Neural progenitor cell (in vitro differentiated cells): ENCODE results near the gene HMGB4. TPM values are rescaled to one million over a fixed set of nuclear protein-coding genes. Genes with fewer than 3 reads are reported as not detected.
A peak's percentile ranks its signal among the peaks of the same experiment; 100 is the strongest.

Source experiments
- DNase-seq: peaks from one replicate; pipeline ENCODE4 v3.0.0-alpha.2; 2016; ENCODE audit warnings: low spot score
- H2AFZ ChIP-seq: fragments of 200-600 bp; sonication (generic); replicated peaks from 2 replicates; pipeline ENCODE4 v1.6.1; 2016; ENCODE audit warnings: antibody characterized with exemption
- H3F3A ChIP-seq: fragments of 200-600 bp; sonication (generic); 2 replicates; pipeline ENCODE4 v1.6.1; 2016; ENCODE audit warnings: antibody characterized with exemption, low read depth
- H3K27ac ChIP-seq: fragments of 200-600 bp; sonication (generic); 2 replicates; pipeline ENCODE4 v1.5.1; 2016; ENCODE audit warnings: mild to moderate bottlenecking
- H3K27me3 ChIP-seq: fragments of 200-600 bp; sonication (generic); 2 replicates; pipeline ENCODE4 v1.6.1; 2016; ENCODE audit warnings: mild to moderate bottlenecking, moderate library complexity
- H3K36me3 ChIP-seq: fragments of 200-600 bp; sonication (generic); 2 replicates; pipeline ENCODE4 v1.5.1; 2016
- H3K4me1 ChIP-seq: fragments of 200-600 bp; sonication (generic); 2 replicates; pipeline ENCODE4 v1.6.1; 2016; ENCODE audit warnings: mixed run types
- H3K4me2 ChIP-seq: fragments of 200-600 bp; sonication (generic); 2 replicates; pipeline ENCODE4 v1.6.1; 2016
- H3K4me3 ChIP-seq: fragments of 200-600 bp; sonication (generic); 2 replicates; pipeline ENCODE4 v1.5.1; 2016
- H3K79me2 ChIP-seq: fragments of 200-600 bp; sonication (generic); 2 replicates; pipeline ENCODE4 v1.6.1; 2016; ENCODE audit warnings: low read depth
- H3K9ac ChIP-seq: fragments of 200-600 bp; sonication (generic); 2 replicates; pipeline ENCODE4 v1.6.1; 2016
- H3K9me3 ChIP-seq: fragments of 200-600 bp; sonication (generic); 2 replicates; pipeline ENCODE4 v1.5.1; 2016; ENCODE audit warnings: low read depth
- H4K20me1 ChIP-seq: fragments of 200-600 bp; sonication (generic); 2 replicates; pipeline ENCODE4 v1.6.1; 2016; ENCODE audit warnings: low read depth
- H3K27ac Mint-ChIP-seq: 3 replicates; pipeline ENCODE4 v1.8.0; 2021; ENCODE audit warnings: mixed read lengths
- H3K27me3 Mint-ChIP-seq: 2 replicates; pipeline ENCODE4 v1.8.0; 2022; ENCODE audit warnings: low read depth, mild to moderate bottlenecking, inconsistent platforms, moderate library complexity, mixed read lengths; ENCODE audit not compliant: insufficient read depth
- H3K36me3 Mint-ChIP-seq: 3 replicates; pipeline ENCODE4 v1.8.0; 2021; ENCODE audit warnings: mixed read lengths
- H3K4me1 Mint-ChIP-seq: 3 replicates; pipeline ENCODE4 v1.8.0; 2021; ENCODE audit warnings: mixed read lengths
- H3K4me3 Mint-ChIP-seq: 3 replicates; pipeline ENCODE4 v1.8.0; 2021; ENCODE audit warnings: mild to moderate bottlenecking, moderate library complexity, mixed read lengths
- H3K9me3 Mint-ChIP-seq: 3 replicates; pipeline ENCODE4 v1.8.0; 2020; ENCODE audit warnings: mixed read lengths
- CTCF ChIP-seq: fragments of 200-600 bp; sonication (generic); IDR thresholded peaks from 2 replicates; pipeline ENCODE4 v1.5.1; 2017; ENCODE audit warnings: antibody characterized with exemption, mild to moderate bottlenecking
- EZH2 ChIP-seq: fragments of 200-600 bp; sonication (generic); IDR thresholded peaks from 2 replicates; pipeline ENCODE4 v1.6.1; 2017; ENCODE audit warnings: antibody characterized with exemption, mild to moderate bottlenecking, moderate library complexity
- EZH2phosphoT487 ChIP-seq: fragments of 200-600 bp; sonication (generic); IDR thresholded peaks from 2 replicates; pipeline ENCODE4 v1.6.1; 2017; ENCODE audit warnings: antibody characterized with exemption
- total RNA-seq: library from RNA; depleted of rRNA; stranded (reverse); fragments of >200 nt; gene quantifications from 2 replicates; pipeline ENCODE4 v1.2.3, GENCODE V29; 2015; ENCODE audit warnings: low replicate concordance

Gene HMGB4
- total RNA-seq, 1 donor from 2014 or later, result not detected

- H3K9me3 ChIP-seq, result no peaks in the 10 kb centered on the region
- no peak for DNase-seq
- peaks cover 7% of the 10 kb centered on the region for H3F3A ChIP-seq
- peaks cover 4% of the 10 kb centered on the region for H3K4me1 Mint-ChIP-seq
- H3K36me3 Mint-ChIP-seq, result no peaks in the 10 kb centered on the region
- H3K27ac ChIP-seq, result no peak overlapping the region
- no peaks in the 10 kb centered on the region for H3K36me3 ChIP-seq
- H3K4me2 ChIP-seq, result no peak overlapping the region
- H3K4me3 Mint-ChIP-seq, result no peak overlapping the region
- H3K27ac Mint-ChIP-seq, result no peak overlapping the region
- H3K27me3 Mint-ChIP-seq, result peaks cover 6% of the 10 kb centered on the region
- peaks cover 5% of the 10 kb centered on the region for H3K9me3 Mint-ChIP-seq
- H3K4me1 ChIP-seq, result peaks cover 7% of the 10 kb centered on the region
- H3K9ac ChIP-seq, result no peak overlapping the region
- no peaks in the 10 kb centered on the region for H3K79me2 ChIP-seq
- no peak for TF ChIP-seq EZH2phosphoT487
- no peak for TF ChIP-seq EZH2
- no peak for TF ChIP-seq CTCF
- H3K4me3 ChIP-seq, result no peak overlapping the region
- no peak overlapping the region for H2AFZ ChIP-seq
- peaks cover 36% of the 10 kb centered on the region for H3K27me3 ChIP-seq
- H4K20me1 ChIP-seq, result peaks cover 4% of the 10 kb centered on the region
Measured at GRCh38 chr1:33866281-33866680, 2.4 kb downstream of the HMGB4 start.

DNA sequence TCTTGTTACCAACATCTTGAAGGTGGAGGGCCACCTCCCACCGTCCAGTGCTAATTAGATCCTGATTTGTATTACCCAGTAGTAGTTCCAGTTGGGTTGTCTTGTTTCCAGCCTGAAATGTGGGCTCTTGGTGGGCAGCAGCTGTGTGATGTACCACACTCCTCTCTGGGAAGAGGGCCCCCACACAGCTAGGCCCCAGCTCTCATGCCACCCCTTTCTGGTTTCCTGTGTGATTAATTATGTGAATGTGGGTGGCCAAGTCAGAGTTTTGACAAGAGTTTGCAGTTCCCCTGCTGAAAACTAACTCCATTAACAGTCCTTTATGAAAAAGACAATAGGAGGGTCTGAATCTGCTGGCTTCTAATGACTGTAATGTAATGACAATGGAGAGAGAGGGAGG, 3.8 kb downstream of the HMGB4 start:
- H3K4me3 Mint-ChIP-seq, result no peak overlapping the region
- peaks cover 6% of the 10 kb centered on the region for H3K27me3 Mint-ChIP-seq
- H3K4me1 Mint-ChIP-seq, result peaks cover 15% of the 10 kb centered on the region
- H3K4me2 ChIP-seq, result no peak overlapping the region
- H3K9me3 Mint-ChIP-seq, result peaks cover 9% of the 10 kb centered on the region
- TF ChIP-seq EZH2, result no peak
- TF ChIP-seq CTCF, result no peak
- TF ChIP-seq EZH2phosphoT487, result no peak
- no peak overlapping the region for H2AFZ ChIP-seq
- no peak overlapping the region for H3K4me3 ChIP-seq
- H3K36me3 Mint-ChIP-seq, result no peaks in the 10 kb centered on the region
- peaks cover 18% of the 10 kb centered on the region for H3F3A ChIP-seq
- H3K27ac ChIP-seq, result no peak overlapping the region
- H3K27ac Mint-ChIP-seq, result no peak overlapping the region
- H3K36me3 ChIP-seq, result no peaks in the 10 kb centered on the region
- peaks cover 14% of the 10 kb centered on the region for H3K4me1 ChIP-seq
- no peak overlapping the region for H3K9ac ChIP-seq
- H3K27me3 ChIP-seq, result peaks cover 44% of the 10 kb centered on the region
- H3K9me3 ChIP-seq, result no peaks in the 10 kb centered on the region
- no peaks in the 10 kb centered on the region for H3K79me2 ChIP-seq
- DNase-seq, result no peak
- H4K20me1 ChIP-seq, result peaks cover 14% of the 10 kb centered on the region

DNA sequence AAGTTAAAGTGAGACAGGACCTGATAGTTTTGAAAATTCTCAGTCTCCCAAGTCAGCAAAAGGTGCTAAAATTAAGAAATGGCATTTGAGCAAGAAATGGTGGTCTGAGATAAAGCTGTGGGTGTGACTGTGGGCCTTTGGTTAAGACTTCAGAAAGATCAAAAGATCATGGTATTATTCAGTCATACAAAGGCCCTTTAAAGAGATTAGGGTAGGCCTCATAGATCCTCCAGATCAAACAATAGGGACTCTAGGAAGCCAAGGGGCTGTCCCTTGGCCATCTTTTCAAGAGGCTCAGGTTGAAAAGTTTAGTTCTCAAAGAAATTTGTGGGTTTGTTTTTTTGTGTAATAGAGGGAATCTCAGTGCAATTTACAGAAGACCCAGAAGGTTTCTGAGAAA, 8.4 kb downstream of the HMGB4 start:
- Histone ChIP-seq H3K27ac (peak overlapping the region; percentile 89), H3K4me1 (peaks cover 17% of the 10 kb centered on the region), H3K36me3 (no peaks in the 10 kb centered on the region), H3K27me3 (peaks cover 85% of the 10 kb centered on the region), H3K4me2 (peak overlapping the region; percentile 59), H3K79me2 (no peaks in the 10 kb centered on the region), H3K9ac (no peak overlapping the region), H3K9me3 (no peaks in the 10 kb centered on the region), H3K4me3 (no peak overlapping the region), H4K20me1 (peaks cover 35% of the 10 kb centered on the region), H3F3A (peaks cover 28% of the 10 kb centered on the region), H2AFZ (no peak overlapping the region)
- peak; percentile 78 for DNase-seq
- Mint-ChIP-seq H3K9me3 (peaks cover 14% of the 10 kb centered on the region), H3K27ac (peak overlapping the region; percentile 23), H3K4me3 (no peak overlapping the region), H3K27me3 (peaks cover 5% of the 10 kb centered on the region), H3K4me1 (peaks cover 31% of the 10 kb centered on the region), H3K36me3 (no peaks in the 10 kb centered on the region)
- TF ChIP-seq EZH2phosphoT487 (peak; percentile 93), CTCF (no peak)
